OCI-LY1 (cell line): Measurements from ENCODE around the gene CFAP61.

Experiments used
- EZH2 ChIP-seq: fragments of 200-600 bp; sonication (generic), shearing (Covaris generic); IDR thresholded peaks from 2 replicates; pipeline ENCODE4 v1.8.0; 2017; ENCODE audit warnings: borderline replicate concordance, mixed run types, mild to moderate bottlenecking, antibody characterized with exemption, low read length, moderate library complexity, mixed read lengths
- TF ChIP-seq, protein P1 (sequence below): fragments of 200-600 bp; sonication (generic), shearing (Covaris generic); IDR thresholded peaks from 2 replicates; pipeline ENCODE4 v1.5.1; 2017; ENCODE audit warnings: mild to moderate bottlenecking, antibody characterized with exemption, low read length, moderate library complexity, mixed read lengths

DNA sequence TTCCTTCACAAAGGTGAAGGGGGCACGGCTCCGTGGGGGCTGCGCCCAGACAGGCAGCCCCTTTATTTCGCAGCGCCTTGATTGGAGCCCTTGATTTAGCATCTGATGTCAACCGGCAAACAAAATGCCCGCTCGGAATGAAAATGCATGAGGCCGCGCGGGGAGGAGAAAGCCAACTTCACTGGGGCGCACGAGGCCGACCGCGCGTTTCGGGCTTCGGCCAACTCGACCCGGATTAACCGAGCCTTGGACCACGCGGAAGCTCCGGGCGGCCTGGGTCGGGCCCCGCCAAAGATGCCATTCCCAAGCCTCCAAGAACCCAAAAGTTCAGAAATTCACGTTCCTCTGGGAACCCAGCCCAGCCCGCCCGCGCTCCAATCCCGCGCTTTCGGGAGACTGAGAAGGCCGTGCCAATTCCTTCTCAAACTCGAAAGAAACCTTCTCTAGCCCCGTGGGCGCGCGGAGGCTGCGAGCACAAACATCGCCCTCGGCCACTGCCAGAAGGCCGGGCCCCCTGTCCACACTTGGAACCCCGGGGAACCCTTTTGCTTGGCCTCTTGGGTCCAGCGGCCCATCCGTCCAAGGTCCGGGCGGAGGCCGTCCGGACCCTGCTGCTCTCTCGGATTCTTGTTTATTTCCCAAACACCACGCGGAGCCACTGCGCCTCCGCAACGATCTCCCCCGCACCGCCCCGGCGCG lies 314.7 kb downstream of the CFAP61 start:
- TF ChIP-seq, protein P1, sequence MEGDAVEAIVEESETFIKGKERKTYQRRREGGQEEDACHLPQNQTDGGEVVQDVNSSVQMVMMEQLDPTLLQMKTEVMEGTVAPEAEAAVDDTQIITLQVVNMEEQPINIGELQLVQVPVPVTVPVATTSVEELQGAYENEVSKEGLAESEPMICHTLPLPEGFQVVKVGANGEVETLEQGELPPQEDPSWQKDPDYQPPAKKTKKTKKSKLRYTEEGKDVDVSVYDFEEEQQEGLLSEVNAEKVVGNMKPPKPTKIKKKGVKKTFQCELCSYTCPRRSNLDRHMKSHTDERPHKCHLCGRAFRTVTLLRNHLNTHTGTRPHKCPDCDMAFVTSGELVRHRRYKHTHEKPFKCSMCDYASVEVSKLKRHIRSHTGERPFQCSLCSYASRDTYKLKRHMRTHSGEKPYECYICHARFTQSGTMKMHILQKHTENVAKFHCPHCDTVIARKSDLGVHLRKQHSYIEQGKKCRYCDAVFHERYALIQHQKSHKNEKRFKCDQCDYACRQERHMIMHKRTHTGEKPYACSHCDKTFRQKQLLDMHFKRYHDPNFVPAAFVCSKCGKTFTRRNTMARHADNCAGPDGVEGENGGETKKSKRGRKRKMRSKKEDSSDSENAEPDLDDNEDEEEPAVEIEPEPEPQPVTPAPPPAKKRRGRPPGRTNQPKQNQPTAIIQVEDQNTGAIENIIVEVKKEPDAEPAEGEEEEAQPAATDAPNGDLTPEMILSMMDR: no peak
- TF ChIP-seq EZH2: no peak
